Esophagus muscularis mucosa (tissue), 3 donors: Measurements from ENCODE around the gene MYZAP.

Experiments used
- EP300 ChIP-seq: sonication (generic); formaldehyde crosslinking; IDR thresholded peaks from one replicate; pipeline ENCODE4 v1.6.1; 2017; ENCODE audit warnings: antibody characterized with exemption
- TF ChIP-seq, protein P1 (sequence below), 3 experiments: fragments of 200-600 bp in 2 of 3; fragments of 450-650 bp in 1 of 3; sonication (generic) in 2 of 3; IDR thresholded peaks; one replicate each; pipeline ENCODE4 v1.5.1; 2017 to 2019; ENCODE audit warnings: antibody characterized with exemption in 3 of 3, mild to moderate bottlenecking in 2 of 3, moderate library complexity in 1 of 3

DNA sequence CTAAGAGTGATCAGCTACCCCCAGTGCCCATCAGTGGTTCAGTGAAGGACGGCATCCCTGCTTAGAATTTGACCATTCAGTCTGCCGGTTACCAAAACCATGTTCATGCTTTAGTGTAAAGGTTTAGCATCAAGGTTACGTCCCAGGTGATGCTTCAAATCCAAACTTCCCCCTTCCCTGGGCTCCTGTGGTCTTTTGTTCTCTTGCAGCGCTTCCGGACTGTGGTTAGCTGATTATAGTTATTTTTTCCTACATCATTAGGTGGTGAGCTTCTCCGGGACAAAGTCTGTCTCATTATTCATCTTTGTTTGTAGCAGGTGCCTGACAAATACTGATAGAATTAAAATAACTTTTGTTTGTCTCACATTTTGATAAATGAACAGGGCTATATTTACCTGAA, 28.3 kb upstream of the MYZAP start:
- TF ChIP-seq, protein P1, sequence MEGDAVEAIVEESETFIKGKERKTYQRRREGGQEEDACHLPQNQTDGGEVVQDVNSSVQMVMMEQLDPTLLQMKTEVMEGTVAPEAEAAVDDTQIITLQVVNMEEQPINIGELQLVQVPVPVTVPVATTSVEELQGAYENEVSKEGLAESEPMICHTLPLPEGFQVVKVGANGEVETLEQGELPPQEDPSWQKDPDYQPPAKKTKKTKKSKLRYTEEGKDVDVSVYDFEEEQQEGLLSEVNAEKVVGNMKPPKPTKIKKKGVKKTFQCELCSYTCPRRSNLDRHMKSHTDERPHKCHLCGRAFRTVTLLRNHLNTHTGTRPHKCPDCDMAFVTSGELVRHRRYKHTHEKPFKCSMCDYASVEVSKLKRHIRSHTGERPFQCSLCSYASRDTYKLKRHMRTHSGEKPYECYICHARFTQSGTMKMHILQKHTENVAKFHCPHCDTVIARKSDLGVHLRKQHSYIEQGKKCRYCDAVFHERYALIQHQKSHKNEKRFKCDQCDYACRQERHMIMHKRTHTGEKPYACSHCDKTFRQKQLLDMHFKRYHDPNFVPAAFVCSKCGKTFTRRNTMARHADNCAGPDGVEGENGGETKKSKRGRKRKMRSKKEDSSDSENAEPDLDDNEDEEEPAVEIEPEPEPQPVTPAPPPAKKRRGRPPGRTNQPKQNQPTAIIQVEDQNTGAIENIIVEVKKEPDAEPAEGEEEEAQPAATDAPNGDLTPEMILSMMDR (IDR thresholded peaks at IDR 0.05), result no peak
- no peak for TF ChIP-seq EP300
